OCI-LY1 (cell line): ENCODE results near the gene ADCYAP1R1.

Source experiments
- H2AFZ ChIP-seq: fragments of 200-600 bp; sonication (generic), shearing (Covaris generic); 2 replicates; pipeline ENCODE4 v1.6.0; 2014; ENCODE audit warnings: antibody characterized with exemption, mild to moderate bottlenecking, low read length
- H3F3A ChIP-seq: fragments of 200-600 bp; sonication (generic), shearing (Covaris generic); 2 replicates; pipeline ENCODE4 v1.6.0; 2014; ENCODE audit warnings: mild to moderate bottlenecking, antibody characterized with exemption, low read length, moderate library complexity; ENCODE audit not compliant: insufficient read depth
- H3K27ac ChIP-seq: fragments of 200-600 bp; sonication (generic); 2 replicates; pipeline ENCODE4 v1.5.1; 2014; ENCODE audit warnings: low read length, mixed run types, mild to moderate bottlenecking, low read depth; ENCODE audit not compliant: poor library complexity, severe bottlenecking
- H3K27me3 ChIP-seq: fragments of 200-600 bp; sonication (generic); 2 replicates; pipeline ENCODE4 v1.6.0; 2014; ENCODE audit warnings: antibody characterized with exemption, mild to moderate bottlenecking, low read length, moderate library complexity; ENCODE audit not compliant: insufficient read depth
- H3K36me3 ChIP-seq: fragments of 200-600 bp; sonication (generic); 2 replicates; pipeline ENCODE4 v1.6.1; 2014; ENCODE audit warnings: mild to moderate bottlenecking, antibody characterized with exemption, low read length, moderate library complexity, mixed read lengths; ENCODE audit not compliant: insufficient read depth
- H3K4me1 ChIP-seq: fragments of 200-600 bp; sonication (generic); 2 replicates; pipeline ENCODE4 v1.5.1; 2014; ENCODE audit warnings: mild to moderate bottlenecking, low read length, moderate library complexity; ENCODE audit not compliant: insufficient read depth, severe bottlenecking
- H3K4me2 ChIP-seq: fragments of 200-600 bp; sonication (generic), shearing (Covaris generic); 2 replicates; pipeline ENCODE4 v1.6.1; 2014; ENCODE audit warnings: low read length
- H3K4me3 ChIP-seq: fragments of 200-600 bp; sonication (generic); 2 replicates; pipeline ENCODE4 v1.5.1; 2014; ENCODE audit warnings: low read length, low read depth, mild to moderate bottlenecking, mixed read lengths; ENCODE audit not compliant: poor library complexity, severe bottlenecking
- H3K79me2 ChIP-seq: fragments of 200-600 bp; shearing (Covaris generic); 2 replicates; pipeline ENCODE4 v1.6.1; 2016; ENCODE audit warnings: mixed run types, low read length, mixed read lengths; ENCODE audit not compliant: insufficient read depth
- H3K9ac ChIP-seq: fragments of 200-600 bp; sonication (generic), shearing (Covaris generic); 2 replicates; pipeline ENCODE4 v1.6.1; 2014; ENCODE audit warnings: mild to moderate bottlenecking, low read length, mixed read lengths
- H3K9me2 ChIP-seq: fragments of 200-600 bp; sonication (generic), shearing (Covaris generic); 2 replicates; pipeline ENCODE4 v1.6.1; 2014; ENCODE audit warnings: low read depth, mild to moderate bottlenecking, low read length, mixed read lengths
- H3K9me3 ChIP-seq: fragments of 200-600 bp; shearing (Covaris generic); 2 replicates; pipeline ENCODE4 v1.6.1; 2014; ENCODE audit warnings: low read length, mixed read lengths
- H4K20me1 ChIP-seq: fragments of 200-600 bp; sonication (generic), shearing (Covaris generic); 2 replicates; pipeline ENCODE4 v1.6.0; 2016; ENCODE audit warnings: mild to moderate bottlenecking, low read length; ENCODE audit not compliant: insufficient read depth
- EZH2 ChIP-seq: fragments of 200-600 bp; sonication (generic), shearing (Covaris generic); IDR thresholded peaks from 2 replicates; pipeline ENCODE4 v1.8.0; 2017; ENCODE audit warnings: borderline replicate concordance, mixed run types, mild to moderate bottlenecking, antibody characterized with exemption, low read length, moderate library complexity, mixed read lengths
- TF ChIP-seq, protein P1 (sequence below): fragments of 200-600 bp; sonication (generic), shearing (Covaris generic); IDR thresholded peaks from 2 replicates; pipeline ENCODE4 v1.5.1; 2017; ENCODE audit warnings: mild to moderate bottlenecking, antibody characterized with exemption, low read length, moderate library complexity, mixed read lengths

ADCYAP1R1 gene

DNA sequence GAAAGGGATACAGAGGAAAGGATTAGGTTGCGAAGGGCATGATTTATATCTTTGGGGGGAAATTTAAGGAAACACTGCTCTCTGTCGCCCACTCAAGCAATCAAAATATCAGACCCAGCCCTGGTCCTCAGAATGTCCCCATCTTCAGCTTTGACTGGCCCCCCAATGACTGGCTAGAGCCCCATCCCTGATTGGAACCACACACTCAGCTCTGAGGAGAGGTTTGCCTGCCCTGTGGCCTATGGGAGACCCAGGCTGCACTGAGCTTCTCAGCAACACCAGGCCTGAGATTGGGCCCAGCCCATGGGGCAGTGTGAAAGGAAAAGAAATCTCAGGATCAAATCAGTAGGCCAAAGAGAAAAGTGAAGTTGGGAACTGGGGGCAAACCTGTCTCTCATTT, 69.5 kb downstream of the ADCYAP1R1 start:
- no peak for TF ChIP-seq EZH2
- TF ChIP-seq, protein P1, sequence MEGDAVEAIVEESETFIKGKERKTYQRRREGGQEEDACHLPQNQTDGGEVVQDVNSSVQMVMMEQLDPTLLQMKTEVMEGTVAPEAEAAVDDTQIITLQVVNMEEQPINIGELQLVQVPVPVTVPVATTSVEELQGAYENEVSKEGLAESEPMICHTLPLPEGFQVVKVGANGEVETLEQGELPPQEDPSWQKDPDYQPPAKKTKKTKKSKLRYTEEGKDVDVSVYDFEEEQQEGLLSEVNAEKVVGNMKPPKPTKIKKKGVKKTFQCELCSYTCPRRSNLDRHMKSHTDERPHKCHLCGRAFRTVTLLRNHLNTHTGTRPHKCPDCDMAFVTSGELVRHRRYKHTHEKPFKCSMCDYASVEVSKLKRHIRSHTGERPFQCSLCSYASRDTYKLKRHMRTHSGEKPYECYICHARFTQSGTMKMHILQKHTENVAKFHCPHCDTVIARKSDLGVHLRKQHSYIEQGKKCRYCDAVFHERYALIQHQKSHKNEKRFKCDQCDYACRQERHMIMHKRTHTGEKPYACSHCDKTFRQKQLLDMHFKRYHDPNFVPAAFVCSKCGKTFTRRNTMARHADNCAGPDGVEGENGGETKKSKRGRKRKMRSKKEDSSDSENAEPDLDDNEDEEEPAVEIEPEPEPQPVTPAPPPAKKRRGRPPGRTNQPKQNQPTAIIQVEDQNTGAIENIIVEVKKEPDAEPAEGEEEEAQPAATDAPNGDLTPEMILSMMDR: no peak

DNA sequence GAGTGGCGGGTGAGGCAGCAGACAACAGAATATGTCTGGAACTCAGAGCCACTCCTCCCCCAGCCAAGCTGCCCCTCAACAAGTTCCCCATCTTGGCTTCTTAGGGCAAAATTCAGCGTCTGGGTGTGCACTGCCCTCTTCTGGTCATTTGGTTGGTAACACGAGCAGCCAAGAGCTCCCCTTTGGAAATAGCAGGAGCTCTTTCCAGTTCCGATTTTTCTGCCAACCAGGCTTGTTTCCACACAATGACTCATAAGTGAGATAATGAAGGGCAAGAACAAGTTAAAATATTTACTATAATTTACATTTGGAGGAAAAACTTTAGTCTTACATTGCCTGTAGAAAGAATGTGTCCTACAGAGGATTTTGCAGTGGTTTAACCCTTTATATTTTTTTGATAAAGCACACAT, 70.5 kb downstream of the ADCYAP1R1 start:
- Histone ChIP-seq H3K9me2 (no peaks in the 10 kb centered on the region), H3K4me2 (no peak overlapping the region), H2AFZ (no peak overlapping the region), H3K9me3 (no peaks in the 10 kb centered on the region), H3K27me3 (no peaks in the 10 kb centered on the region), H3K79me2 (no peaks in the 10 kb centered on the region), H3K4me3 (no peak overlapping the region), H4K20me1 (no peaks in the 10 kb centered on the region), H3K36me3 (no peaks in the 10 kb centered on the region), H3K9ac (no peak overlapping the region), H3K27ac (no peak overlapping the region), H3F3A (no peaks in the 10 kb centered on the region), H3K4me1 (no peaks in the 10 kb centered on the region)
- TF ChIP-seq EZH2: no peak
- TF ChIP-seq, protein P1: peak; percentile 89

More for the DNA sequence above, 69.5 kb downstream of the ADCYAP1R1 start:
- Histone ChIP-seq H3K27me3 (no peaks in the 10 kb centered on the region), H3K9ac (no peak overlapping the region), H3K79me2 (no peaks in the 10 kb centered on the region), H2AFZ (no peak overlapping the region), H4K20me1 (no peaks in the 10 kb centered on the region), H3K36me3 (no peaks in the 10 kb centered on the region), H3K4me1 (no peaks in the 10 kb centered on the region), H3K27ac (no peak overlapping the region), H3K4me3 (no peak overlapping the region), H3F3A (no peaks in the 10 kb centered on the region), H3K9me3 (no peaks in the 10 kb centered on the region), H3K9me2 (no peaks in the 10 kb centered on the region), H3K4me2 (no peak overlapping the region)

DNA sequence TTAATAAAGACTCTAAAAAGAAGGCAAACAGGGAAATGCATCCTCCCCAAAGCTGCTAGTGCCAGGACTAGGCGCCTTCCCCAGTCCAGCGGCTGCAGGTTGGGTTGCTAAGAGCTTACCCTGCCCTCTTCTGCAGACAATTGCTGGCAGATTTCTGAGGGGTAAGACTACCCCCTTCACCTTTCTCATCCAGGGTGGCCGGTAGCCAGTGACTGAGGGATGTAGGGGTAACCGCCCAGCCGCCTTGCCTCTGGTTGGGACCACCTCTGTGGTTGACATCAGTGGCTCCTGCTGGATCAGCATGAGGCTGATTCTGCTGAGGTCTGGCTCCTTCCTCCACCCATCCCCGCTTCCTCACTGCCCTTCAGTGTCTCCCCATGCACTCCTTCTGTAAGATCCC, 71.2 kb downstream of the ADCYAP1R1 start:
- H3K79me2 ChIP-seq: no peaks in the 10 kb centered on the region
- H2AFZ ChIP-seq: no peak overlapping the region
- no peak overlapping the region for H3K9ac ChIP-seq
- TF ChIP-seq, protein P1: no peak
- TF ChIP-seq EZH2: no peak
- H3K4me3 ChIP-seq: no peak overlapping the region
- H3K27ac ChIP-seq: no peak overlapping the region
- H4K20me1 ChIP-seq: no peaks in the 10 kb centered on the region
- no peak overlapping the region for H3K4me2 ChIP-seq
- H3K9me2 ChIP-seq: no peaks in the 10 kb centered on the region
- no peaks in the 10 kb centered on the region for H3K27me3 ChIP-seq
- H3K4me1 ChIP-seq: no peaks in the 10 kb centered on the region
- no peaks in the 10 kb centered on the region for H3K36me3 ChIP-seq
- no peaks in the 10 kb centered on the region for H3F3A ChIP-seq
- H3K9me3 ChIP-seq: no peaks in the 10 kb centered on the region
